T-helper 1 cell (primary cell): Measurements from ENCODE around the gene ATG13.
"Not testable (repeated sequence)": the region's sequence is repeated elsewhere in the genome, so short reads cannot be mapped to it uniquely, and the experiment has no call there.

Experiments
- DNase-seq, 5 donors: peaks; one replicate each; pipeline ENCODE4 v3.0.0-alpha.2; 2012 to 2020

ATG13 gene

DNA sequence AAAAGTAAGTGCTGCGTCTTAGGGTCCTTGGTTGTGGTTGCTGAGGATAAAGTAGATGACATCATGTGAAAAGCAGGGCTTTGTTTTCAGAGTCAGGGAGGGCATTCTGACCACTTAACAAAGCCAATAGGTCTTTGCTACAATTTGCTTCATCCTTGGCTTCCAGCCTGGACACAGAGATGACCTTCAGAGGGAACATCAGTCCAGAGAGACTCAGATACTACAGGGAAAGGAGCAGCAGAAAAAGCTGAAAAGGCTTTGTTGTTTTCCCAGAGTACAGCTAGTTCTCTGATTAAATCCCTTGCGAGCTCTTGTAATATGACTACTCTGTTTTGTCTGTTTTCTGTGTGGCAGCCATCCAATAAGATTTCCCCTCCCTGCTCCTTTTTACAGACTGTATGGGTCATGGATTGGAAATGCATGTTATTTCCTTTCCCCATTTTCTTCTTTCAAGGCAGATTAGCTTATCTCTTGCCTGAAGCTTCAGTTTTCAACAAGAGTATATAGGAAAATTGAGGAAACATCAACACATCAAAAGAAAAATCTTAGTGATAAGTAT, 31.9 kb downstream of the ATG13 start:
- no peak for DNase-seq

- DNase-seq = no peak
These were observed 38.3 kb downstream of the ATG13 start for GRCh38 chr11:46655631-46656030.

DNA sequence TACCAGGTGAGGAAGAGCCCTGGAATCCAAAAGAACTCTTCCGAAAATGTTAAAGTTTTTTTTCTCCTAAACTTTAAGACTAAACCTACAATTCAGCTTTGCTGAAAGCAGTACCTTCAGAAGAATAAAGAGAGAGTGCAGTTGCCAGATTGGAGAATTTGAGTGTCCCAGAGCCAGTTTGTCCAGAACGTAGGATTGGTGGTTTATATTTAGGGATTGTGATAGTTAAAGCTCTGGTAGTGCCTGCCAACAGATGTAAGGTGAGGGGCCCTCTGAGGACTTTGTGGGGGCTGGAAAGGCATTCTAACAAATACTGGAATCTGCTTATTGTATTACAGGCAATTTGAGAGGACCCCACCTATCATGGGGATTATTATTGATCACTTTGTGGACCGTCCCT, 39.8 kb downstream of the ATG13 start:
- no peak for DNase-seq

GRCh38 chr11:46658259-46658658, 40.9 kb downstream of the ATG13 start:
- DNase-seq = no peak

DNA sequence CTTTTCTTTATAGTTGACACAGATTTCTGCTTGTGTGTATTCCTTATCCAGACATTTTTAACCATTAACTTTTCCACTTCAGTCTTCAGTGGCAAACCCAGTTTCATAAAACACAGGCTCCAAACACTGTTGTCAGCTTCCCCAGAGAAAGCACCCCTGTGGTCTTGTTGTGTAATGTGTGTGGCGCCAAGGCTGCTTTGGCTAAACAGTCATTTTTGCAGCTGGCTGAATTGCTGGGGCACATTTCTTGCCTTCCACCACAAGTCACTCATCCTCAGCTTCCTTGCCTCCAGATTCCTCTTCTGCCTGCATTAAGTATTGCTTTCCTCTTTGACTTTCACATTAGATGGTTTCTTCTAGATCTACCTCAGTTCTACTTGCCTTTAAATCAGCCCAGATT, 42.6 kb downstream of the ATG13 start:
- DNase-seq = no peak

DNA sequence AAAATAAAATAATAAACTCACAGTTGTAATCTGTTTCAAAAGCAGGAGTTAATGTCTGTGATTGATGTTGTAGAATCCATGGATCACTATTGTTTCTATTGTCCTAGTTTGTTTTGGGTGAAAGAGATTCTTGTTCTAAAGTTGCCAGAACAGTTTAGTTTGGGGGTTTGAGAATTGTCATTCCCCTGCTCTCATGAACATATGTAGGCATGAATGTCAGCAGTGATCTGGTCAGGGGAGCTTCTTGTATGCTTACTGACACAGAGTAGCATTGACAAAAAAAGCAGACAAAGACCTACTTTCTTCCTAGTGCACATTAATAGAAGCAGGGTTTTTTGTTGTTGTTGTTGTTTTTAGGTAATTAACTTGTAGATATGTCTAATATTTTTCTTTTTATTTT, 44.5 kb downstream of the ATG13 start:
- no peak for DNase-seq

- no peak for DNase-seq
These were observed 45.0 kb downstream of the ATG13 start for GRCh38 chr11:46662366-46662765.

- DNase-seq = no peak
These were observed 46.1 kb downstream of the ATG13 start for GRCh38 chr11:46663277-46663940.

DNA sequence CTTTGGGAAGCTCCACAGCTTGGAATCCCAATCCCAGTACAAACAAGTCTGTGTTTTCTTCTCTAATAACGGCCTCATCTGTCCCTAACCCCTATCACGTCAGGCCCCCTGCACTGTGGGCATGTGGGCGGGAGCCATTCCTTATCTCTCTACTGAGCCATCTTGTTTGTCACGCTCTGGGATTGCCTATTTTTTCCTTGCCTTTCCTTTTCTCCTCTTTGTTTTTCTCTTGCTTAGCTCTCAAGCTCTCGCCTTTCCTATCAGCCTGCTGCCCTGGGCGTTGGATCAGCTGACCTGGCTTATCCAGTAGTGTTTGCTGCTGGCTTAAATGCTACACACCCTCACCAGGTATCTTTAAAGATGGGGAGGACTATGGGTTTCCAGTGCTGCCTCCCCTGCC, 47.3 kb downstream of the ATG13 start:
- no peak for DNase-seq

- no peak for DNase-seq
These were observed 48.0 kb downstream of the ATG13 start for GRCh38 chr11:46665356-46665755.

DNA sequence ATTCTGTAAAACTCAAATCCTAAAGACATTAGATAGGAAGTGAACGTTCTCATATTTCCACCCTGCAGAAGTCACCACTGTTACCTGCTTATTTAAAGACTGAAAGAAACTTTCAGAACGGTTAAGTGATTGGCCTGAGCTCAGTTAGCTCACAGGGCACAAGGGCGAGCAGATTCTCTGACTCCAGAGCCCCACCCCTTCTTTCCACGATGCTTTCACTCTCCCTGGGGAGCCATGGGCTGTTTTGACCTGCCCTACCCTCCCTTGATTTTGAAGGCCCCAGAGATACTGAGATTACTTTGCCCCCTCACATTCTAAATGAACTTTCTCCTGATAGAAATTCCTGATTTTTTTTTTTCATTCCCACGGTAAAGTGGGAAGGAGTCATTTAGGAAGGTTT, 49.2 kb downstream of the ATG13 start:
- DNase-seq = no peak

DNA sequence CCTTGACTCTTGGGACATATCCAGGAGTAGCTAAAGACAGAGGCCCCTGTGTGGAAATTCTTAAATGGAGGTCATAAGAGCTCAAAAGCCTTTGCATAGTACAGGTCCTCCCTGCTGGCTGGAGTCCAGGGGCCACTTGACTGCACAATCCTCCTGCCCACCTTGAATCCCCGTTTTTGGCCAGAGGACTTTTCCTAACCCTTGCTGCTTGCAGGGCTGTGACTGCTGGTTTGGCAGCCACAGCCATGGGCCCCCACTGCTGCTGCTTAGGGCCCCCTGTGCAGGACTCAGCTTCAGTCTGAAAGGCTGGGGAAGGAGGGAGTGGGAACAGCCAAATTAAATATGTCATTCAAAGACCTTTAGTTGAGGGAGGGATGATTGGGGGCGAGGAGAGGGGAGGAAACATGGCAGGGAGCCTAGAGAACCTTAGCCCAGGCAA, 49.7 kb downstream of the ATG13 start:
- no peak for DNase-seq

DNA sequence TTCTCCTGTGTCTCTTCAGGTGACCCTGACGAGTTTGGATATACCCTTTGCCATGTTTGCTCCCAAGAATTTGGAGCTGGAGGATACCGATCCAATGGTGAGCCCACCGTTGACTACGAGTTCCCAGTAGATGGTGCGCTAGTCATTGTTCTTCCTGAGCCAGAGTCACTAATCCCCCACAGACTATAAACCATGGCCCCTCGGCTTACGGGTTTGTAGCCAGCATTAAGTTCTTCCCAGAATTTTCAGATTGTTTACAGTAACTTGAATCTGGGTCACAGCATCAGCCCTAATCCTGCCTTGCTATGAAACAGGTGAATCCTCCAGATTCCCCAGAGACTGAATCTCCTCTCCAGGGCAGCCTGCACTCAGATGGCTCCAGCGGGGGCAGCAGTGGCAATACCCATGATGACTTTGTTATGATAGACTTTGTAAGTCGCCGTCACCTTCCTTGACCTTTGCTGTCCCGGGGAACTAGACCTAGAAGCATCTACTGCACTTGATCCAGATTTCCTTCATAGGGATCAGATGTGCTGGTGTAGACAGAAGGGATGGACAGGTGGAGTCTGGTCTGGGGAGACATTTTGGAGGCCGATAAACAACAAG, 51.2 kb downstream of the ATG13 start:
- DNase-seq = no peak

DNA sequence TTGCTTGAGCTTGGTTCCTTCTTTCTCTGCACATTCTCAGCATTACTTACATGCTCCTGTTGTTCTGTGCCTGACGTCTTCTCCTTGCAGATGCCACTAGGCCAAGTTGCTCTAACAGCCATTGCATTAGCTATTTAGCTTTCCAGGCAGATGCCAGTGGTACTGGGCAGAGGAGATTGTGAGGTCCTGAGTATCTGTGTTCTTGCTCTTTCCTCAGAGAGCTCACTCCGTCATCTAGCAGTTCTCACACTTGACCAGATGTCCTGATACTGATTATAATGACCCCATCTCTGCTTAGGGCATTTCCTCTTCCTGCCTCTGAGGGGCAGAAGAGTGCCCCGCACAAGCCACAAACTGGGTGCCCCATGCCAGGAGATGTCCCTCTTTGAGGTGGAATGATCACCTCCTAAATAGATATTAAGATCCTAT, 52.4 kb downstream of the ATG13 start:
- peak in 1 of 5 donors; percentile 14 for DNase-seq

GRCh38 chr11:46670521-46670920, 53.2 kb downstream of the ATG13 start:
- not testable (repeated sequence) for DNase-seq

- DNase-seq = no peak
These were observed 54.6 kb downstream of the ATG13 start for GRCh38 chr11:46671958-46672315.

GRCh38 chr11:46672381-46672839, 55.1 kb downstream of the ATG13 start:
- no peak for DNase-seq

GRCh38 chr11:46673713-46674462, 56.5 kb downstream of the ATG13 start:
- DNase-seq = no peak

- DNase-seq = peak in 2 of 5 donors; percentile 7 to 29
These were observed 57.3 kb downstream of the ATG13 start for GRCh38 chr11:46674463-46675287.

DNA sequence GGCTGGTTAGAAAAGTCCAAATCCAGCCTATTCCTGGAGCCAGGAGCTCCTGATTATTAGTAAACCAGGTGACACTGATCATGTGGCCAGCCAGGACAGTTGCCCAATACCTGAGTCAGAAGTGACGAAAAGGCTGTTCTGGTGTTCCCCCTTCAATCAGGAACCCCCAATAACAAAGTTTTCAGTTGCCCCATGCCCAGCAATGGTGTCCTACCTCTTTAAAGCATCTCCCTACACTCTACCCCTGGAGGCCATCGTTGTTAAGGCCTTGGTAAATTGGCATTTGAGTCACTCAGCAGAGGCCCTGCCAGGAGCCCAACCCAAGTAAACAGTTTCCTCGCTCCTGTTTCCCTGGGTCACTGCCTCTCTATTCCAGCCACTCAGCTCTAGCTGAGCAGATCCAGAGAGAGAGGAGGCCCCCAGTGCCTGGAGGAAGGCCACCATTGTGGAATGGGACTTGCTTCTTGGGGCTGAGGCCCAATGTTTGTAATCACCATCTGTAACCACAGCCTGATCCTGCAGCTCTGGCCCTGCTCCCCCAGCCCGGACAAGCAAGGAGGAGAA, 58.0 kb downstream of the ATG13 start:
- DNase-seq = no peak

DNA sequence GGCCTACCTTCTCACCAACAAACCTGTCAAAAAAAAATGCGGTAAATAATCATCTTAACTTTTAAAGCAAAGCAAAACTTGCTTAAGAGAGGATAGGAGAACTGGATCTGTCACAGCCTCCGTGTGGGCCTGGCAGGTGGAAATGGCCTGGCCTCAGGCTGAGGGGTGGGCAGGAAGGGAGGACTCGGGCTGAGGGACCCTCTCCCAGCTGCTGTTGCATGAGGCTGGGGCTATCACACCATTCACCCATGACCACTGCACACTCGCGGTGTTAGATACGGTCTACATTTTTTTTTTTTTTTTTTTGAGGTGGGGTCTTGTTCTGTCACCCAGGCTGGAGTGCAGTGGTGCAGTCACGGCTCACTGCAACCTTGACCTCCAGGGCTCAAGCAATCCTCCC, 58.6 kb downstream of the ATG13 start:
- DNase-seq = no peak

DNA sequence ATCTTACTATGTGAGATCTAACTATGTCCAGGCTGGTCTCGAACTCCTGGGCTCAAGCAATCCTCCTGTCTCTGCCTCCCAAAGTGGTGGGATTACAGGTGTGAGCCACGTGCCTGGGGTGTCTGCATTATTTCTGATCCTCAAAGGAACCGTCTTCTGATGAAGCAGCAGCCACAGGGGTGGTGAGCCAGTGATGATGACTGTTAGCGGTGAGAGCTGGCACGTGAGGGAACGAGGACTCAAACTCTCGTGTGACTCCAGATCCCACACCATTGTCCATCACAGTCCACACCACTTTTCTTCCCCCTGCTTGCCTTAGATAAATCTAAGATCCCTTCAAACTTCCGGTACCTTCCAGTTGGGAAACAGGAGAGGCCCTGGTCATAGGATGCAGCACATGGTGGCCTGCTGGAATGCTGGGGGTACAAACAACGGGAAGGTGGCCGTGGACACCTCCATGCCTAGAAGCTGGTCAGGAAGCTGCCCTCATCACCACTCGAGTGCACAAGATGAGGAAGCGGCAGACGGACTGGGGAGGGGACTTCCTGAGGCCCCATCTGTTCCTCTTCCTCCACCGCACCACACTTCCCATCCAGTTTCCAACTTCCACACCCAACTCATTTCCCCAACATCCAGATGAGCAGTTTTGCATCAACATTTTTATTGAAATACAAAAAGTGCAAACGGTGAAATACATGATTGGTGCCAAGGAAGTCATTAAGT, 59.2 kb downstream of the ATG13 start:
- no peak for DNase-seq
